SH-SY5Y (cell line): ENCODE measurements around the gene STAT4.

Experiments
- GATA2 ChIP-seq: IDR thresholded peaks from 2 replicates; pipeline ENCODE4 v1.6.1; 2011; ENCODE audit warnings: mild to moderate bottlenecking, low read depth, low read length
- GATA3 ChIP-seq: IDR thresholded peaks from 2 replicates; pipeline ENCODE4 v1.6.1; 2011; ENCODE audit warnings: low read depth, mild to moderate bottlenecking, low read length, moderate library complexity

DNA sequence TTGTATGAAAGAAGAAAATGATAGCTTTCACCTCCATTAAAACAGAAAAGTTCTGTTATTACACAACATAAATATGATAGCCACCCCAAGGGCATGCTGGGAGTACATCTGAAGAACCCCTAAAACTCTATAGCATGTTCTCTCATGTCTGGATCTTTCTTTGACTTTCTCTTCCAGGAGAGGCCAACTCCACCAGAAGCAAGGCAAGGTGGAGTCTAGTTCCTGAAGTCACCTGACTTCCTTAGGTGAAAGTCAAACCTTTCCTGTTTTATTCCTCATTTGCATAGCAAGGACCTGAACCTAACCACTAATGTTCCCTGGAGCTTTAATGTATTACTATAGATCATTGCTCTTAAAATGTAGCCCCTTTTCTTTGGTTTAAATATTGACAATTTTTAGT lies 142.5 kb downstream of the STAT4 start:
- TF ChIP-seq GATA2 (no peak), GATA3 (no peak)
